HG03521 (cell line): ENCODE measurements around the gene ZNF229.
"Not testable (repeated sequence)": the region's sequence is repeated elsewhere in the genome, so short reads cannot be mapped to it uniquely, and the experiment has no call there.

Source experiments
- ATAC-seq: cut with Tn5 transposase; IDR thresholded peaks from one replicate; pipeline ENCODE4 v1.9.1; 2021; ENCODE audit warnings: mild to moderate bottlenecking, moderate library complexity; ENCODE audit not compliant: unreplicated experiment

Gene ZNF229

GRCh38 chr19:44447916-44448674 lies at the start of gene ZNF229:
TSS of gene ZNF229 (minus strand) at chr19:44448472. CDS start at chr19:44442847, 5,625 bp downstream.
- ATAC-seq: no peak

- no peak for ATAC-seq
These were observed 48.4 kb upstream of the ZNF229 start for GRCh38 chr19:44496711-44497110.

GRCh38 chr19:44476559-44477408 lies 28.5 kb upstream of the ZNF229 start:
- no peak for ATAC-seq

GRCh38 chr19:44468730-44469129 lies 20.5 kb upstream of the ZNF229 start:
- not testable (repeated sequence) for ATAC-seq

- not testable (repeated sequence) for ATAC-seq
These were observed 14.5 kb upstream of the ZNF229 start for GRCh38 chr19:44462600-44463286.

- not testable (repeated sequence) for ATAC-seq
These were observed 7.7 kb upstream of the ZNF229 start for GRCh38 chr19:44456016-44456415.

GRCh38 chr19:44455100-44455499 lies 6.8 kb upstream of the ZNF229 start:
- ATAC-seq: no peak

GRCh38 chr19:44452367-44452766 lies 4.1 kb upstream of the ZNF229 start:
- no peak for ATAC-seq

- no peak for ATAC-seq
These were observed 3.4 kb upstream of the ZNF229 start for GRCh38 chr19:44451687-44452086.

- ATAC-seq: no peak
These were observed 9.8 kb downstream of the ZNF229 start for GRCh38 chr19:44438441-44438840.

GRCh38 chr19:44435441-44435840 lies 12.8 kb downstream of the ZNF229 start:
- ATAC-seq: no peak

GRCh38 chr19:44430956-44431355 lies 17.3 kb downstream of the ZNF229 start:
- no peak for ATAC-seq

- not testable (repeated sequence) for ATAC-seq
These were observed 32.7 kb downstream of the ZNF229 start for GRCh38 chr19:44415553-44415952.

GRCh38 chr19:44401139-44402115 lies 46.8 kb downstream of the ZNF229 start, which contains the start of gene ZNF285:
TSS of gene ZNF285 (minus strand) at chr19:44401608. CDS start at chr19:44397213, 4,395 bp downstream.
- peak; percentile 61 for ATAC-seq

GRCh38 chr19:44389268-44389667 lies 59.0 kb downstream of the ZNF229 start:
- not testable (repeated sequence) for ATAC-seq
